ENCODE measurements around the gene FIBCD1.

DNA sequence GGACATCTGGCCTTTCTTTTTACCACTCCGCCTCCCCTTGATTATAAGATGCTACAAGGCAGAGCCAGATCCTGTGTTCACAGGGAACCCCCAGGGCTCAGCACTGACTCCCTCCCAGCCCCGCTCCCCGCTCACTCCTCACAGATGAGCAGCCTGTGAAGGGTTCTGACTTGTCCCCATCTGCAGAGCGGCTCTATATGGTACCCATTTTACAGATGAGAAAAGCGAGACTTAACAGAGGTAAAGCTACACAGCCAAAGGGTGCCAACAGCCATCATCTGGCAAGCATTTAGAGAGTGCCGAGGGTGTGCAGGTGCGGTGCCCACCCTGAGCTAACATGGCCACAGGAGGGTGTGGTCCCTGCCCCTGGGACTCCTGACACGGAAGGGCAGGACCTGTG lies 18.8 kb downstream of the FIBCD1 start:
- TF ChIP-seq, protein P1, sequence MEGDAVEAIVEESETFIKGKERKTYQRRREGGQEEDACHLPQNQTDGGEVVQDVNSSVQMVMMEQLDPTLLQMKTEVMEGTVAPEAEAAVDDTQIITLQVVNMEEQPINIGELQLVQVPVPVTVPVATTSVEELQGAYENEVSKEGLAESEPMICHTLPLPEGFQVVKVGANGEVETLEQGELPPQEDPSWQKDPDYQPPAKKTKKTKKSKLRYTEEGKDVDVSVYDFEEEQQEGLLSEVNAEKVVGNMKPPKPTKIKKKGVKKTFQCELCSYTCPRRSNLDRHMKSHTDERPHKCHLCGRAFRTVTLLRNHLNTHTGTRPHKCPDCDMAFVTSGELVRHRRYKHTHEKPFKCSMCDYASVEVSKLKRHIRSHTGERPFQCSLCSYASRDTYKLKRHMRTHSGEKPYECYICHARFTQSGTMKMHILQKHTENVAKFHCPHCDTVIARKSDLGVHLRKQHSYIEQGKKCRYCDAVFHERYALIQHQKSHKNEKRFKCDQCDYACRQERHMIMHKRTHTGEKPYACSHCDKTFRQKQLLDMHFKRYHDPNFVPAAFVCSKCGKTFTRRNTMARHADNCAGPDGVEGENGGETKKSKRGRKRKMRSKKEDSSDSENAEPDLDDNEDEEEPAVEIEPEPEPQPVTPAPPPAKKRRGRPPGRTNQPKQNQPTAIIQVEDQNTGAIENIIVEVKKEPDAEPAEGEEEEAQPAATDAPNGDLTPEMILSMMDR (IDR thresholded peaks at IDR 0.05) = no peak
- TF ChIP-seq POLR2A (IDR thresholded peaks at IDR 0.05) = no peak
